ENCODE results near the gene KHDRBS1. TPM values are rescaled to one million over a fixed set of nuclear protein-coding genes. Genes with fewer than 3 reads are reported as not detected.
"Not testable (repeated sequence)": the region's sequence is repeated elsewhere in the genome, so short reads cannot be mapped to it uniquely, and the experiment has no call there.

The KHDRBS1 gene
- total RNA-seq, 1 experiment from 2014 or later: 267 TPM

DNA sequence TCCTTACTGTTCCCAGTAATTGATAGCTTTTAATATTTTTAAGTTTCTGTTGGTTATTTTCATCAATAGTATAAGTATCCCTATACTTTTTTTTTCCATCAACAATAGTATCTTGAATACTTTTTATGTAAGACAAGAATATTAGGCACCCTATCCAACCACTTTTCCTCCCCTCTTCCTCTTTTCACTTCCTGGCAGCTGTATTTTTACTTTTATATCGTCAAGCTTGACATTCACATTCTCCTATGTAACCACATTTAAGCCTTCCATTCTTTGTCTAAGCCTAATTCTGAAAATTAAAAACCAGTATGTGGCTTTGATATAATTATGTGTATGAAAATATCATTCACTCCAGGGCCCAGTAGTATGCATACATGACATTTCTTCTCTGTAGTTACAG, 68.4 kb downstream of the KHDRBS1 start:
- H3K27ac Mint-ChIP-seq: no peak overlapping the region

DNA sequence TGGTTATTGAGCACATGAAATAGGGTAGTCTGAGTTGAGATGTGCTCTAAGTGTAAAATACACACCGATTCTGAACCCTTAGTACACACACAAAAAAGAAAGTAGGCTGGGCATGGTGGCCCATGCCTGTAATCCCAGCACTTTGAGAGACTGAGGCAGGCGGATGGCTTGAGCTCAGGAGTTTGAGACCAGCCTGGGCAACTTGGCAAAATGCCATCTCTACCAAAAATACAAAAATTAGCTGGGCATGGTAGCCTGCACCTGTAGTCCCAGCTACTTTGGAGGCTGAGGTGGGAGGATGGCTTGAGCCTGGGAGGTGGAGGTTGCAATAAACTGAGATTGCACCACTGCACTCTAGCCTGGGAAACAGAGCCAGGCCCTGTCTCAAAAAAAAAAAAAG, 72.7 kb downstream of the KHDRBS1 start:
- H3K27ac Mint-ChIP-seq; H2BK15ac ChIP-seq (ENCODE audit: low read depth, low read length); H3K79me2 ChIP-seq (ENCODE audit: insufficient read depth, low read length); H3K4me3 Mint-ChIP-seq; H3K23me2 ChIP-seq (ENCODE audit: insufficient read length, low read depth, low read length, poor library complexity, severe bottlenecking); H2AK5ac ChIP-seq (ENCODE audit: insufficient read length, low read length); H3K18ac ChIP-seq (ENCODE audit: insufficient read length, low read depth, low read length); H3T11ph ChIP-seq (ENCODE audit: low read length); H3K14ac ChIP-seq (ENCODE audit: insufficient read depth, low read length); H2BK5ac ChIP-seq (ENCODE audit: insufficient read length, low read length); H3K27ac ChIP-seq (ENCODE audit: insufficient read length, low read depth, low read length); H3K56ac ChIP-seq (ENCODE audit: insufficient read length, low read depth, low read length); H4K5ac ChIP-seq (ENCODE audit: insufficient read length, low read depth, low read length); DNase-seq; H3K79me1 ChIP-seq (ENCODE audit: insufficient read depth, low read depth, low read length, poor library complexity, severe bottlenecking); H3K27me3 ChIP-seq (ENCODE audit: insufficient read depth, low read length); H2AFZ ChIP-seq (ENCODE audit: low read length); H3K27me3 Mint-ChIP-seq (ENCODE audit: low read depth); H2BK12ac ChIP-seq (ENCODE audit: insufficient read length, low read depth, low read length); H2BK120ac ChIP-seq (ENCODE audit: low read depth, low read length, poor library complexity, severe bottlenecking); H3K9me3 Mint-ChIP-seq; H3K4me1 ChIP-seq (ENCODE audit: insufficient read depth, low read length); H3K4me1 Mint-ChIP-seq; H3K4me2 ChIP-seq (ENCODE audit: insufficient read depth, insufficient read length, low read length); H4K20me1 ChIP-seq (ENCODE audit: control insufficient read depth, insufficient read depth, insufficient read length); H3K9me3 ChIP-seq (ENCODE audit: control insufficient read depth, low read depth, low read length); H4K91ac ChIP-seq (ENCODE audit: insufficient read length, low read depth, low read length); H2BK20ac ChIP-seq (ENCODE audit: low read depth, low read length, poor library complexity, severe bottlenecking); H3K23ac ChIP-seq (ENCODE audit: insufficient read length, low read depth, low read length); H3K4ac ChIP-seq (ENCODE audit: low read depth, low read length); H3K9ac ChIP-seq (ENCODE audit: extremely low read depth, insufficient read length, low read length); H4K8ac ChIP-seq (replicated peaks; ENCODE audit: insufficient read length, low read depth, low read length): not testable (repeated sequence)
- WGBS (ENCODE audit: extremely low coverage, insufficient read length, low lambda C conversion rate): no CpG with 5 or more reads among the region's 2 CpGs
- peaks cover 17 to 54% (median 48%) of the 10 kb centered on the region in 3 experiments; a peak in 6 of 7 replicates for H3K36me3 Mint-ChIP-seq (ENCODE audit: insufficient read depth in 1 of 3, low read depth in 3 of 3)

More for the DNA sequence above, 68.4 kb downstream of the KHDRBS1 start:
- Histone ChIP-seq H3K27ac (ENCODE audit: insufficient read length, low read depth, low read length) (no peak overlapping the region), H2BK20ac (ENCODE audit: low read depth, low read length, poor library complexity, severe bottlenecking) (no peak overlapping the region), H2BK12ac (ENCODE audit: insufficient read length, low read depth, low read length) (no peak overlapping the region), H2AK5ac (ENCODE audit: insufficient read length, low read length) (no peak overlapping the region), H3K9ac (ENCODE audit: extremely low read depth, insufficient read length, low read length) (no peak overlapping the region), H2BK5ac (ENCODE audit: insufficient read length, low read length) (no peak overlapping the region), H2AFZ (ENCODE audit: low read length) (no peak overlapping the region), H3K23ac (ENCODE audit: insufficient read length, low read depth, low read length) (no peak overlapping the region), H2BK120ac (ENCODE audit: low read depth, low read length, poor library complexity, severe bottlenecking) (no peak overlapping the region), H3K9me3 (ENCODE audit: control insufficient read depth, low read depth, low read length) (no peaks in the 10 kb centered on the region), H2BK15ac (ENCODE audit: low read depth, low read length) (no peak overlapping the region), H3K23me2 (ENCODE audit: insufficient read length, low read depth, low read length, poor library complexity, severe bottlenecking) (no peaks in the 10 kb centered on the region), H3K14ac (ENCODE audit: insufficient read depth, low read length) (no peak overlapping the region), H3T11ph (ENCODE audit: low read length) (no peak overlapping the region), H3K18ac (ENCODE audit: insufficient read length, low read depth, low read length) (no peak overlapping the region), H3K4ac (ENCODE audit: low read depth, low read length) (no peak overlapping the region), H3K79me2 (ENCODE audit: insufficient read depth, low read length) (no peaks in the 10 kb centered on the region), H4K5ac (ENCODE audit: insufficient read length, low read depth, low read length) (no peak overlapping the region), H3K79me1 (ENCODE audit: insufficient read depth, low read depth, low read length, poor library complexity, severe bottlenecking) (no peaks in the 10 kb centered on the region), H4K8ac (replicated peaks; ENCODE audit: insufficient read length, low read depth, low read length) (no peak overlapping the region), H3K4me1 (ENCODE audit: insufficient read depth, low read length) (no peaks in the 10 kb centered on the region), H3K27me3 (ENCODE audit: insufficient read depth, low read length) (no peaks in the 10 kb centered on the region), H3K56ac (ENCODE audit: insufficient read length, low read depth, low read length) (no peak overlapping the region), H4K91ac (ENCODE audit: insufficient read length, low read depth, low read length) (no peak overlapping the region), H3K4me2 (ENCODE audit: insufficient read depth, insufficient read length, low read length) (no peak overlapping the region), H4K20me1 (ENCODE audit: control insufficient read depth, insufficient read depth, insufficient read length) (no peaks in the 10 kb centered on the region)
- Mint-ChIP-seq H3K27me3 (ENCODE audit: low read depth) (no peaks in the 10 kb centered on the region), H3K4me3 (no peak overlapping the region), H3K36me3 (ENCODE audit: insufficient read depth in 1 of 3, low read depth in 3 of 3) (peaks cover 33 to 74% (median 73%) of the 10 kb centered on the region in 3 experiments; a peak in 6 of 7 replicates), H3K9me3 (no peaks in the 10 kb centered on the region; a peak in 1 of 5 replicates), H3K4me1 (0 out of 4 replicates have a peak, but pooled peaks cover 0 to 2% of the 10 kb centered on the region in 2 experiments)
- DNase-seq: no peak
- whole genome bisulfite sequencing (ENCODE audit: extremely low coverage, insufficient read length, low lambda C conversion rate): no CpG with 5 or more reads among the region's 1 CpG
- TF ChIP-seq, protein P1, sequence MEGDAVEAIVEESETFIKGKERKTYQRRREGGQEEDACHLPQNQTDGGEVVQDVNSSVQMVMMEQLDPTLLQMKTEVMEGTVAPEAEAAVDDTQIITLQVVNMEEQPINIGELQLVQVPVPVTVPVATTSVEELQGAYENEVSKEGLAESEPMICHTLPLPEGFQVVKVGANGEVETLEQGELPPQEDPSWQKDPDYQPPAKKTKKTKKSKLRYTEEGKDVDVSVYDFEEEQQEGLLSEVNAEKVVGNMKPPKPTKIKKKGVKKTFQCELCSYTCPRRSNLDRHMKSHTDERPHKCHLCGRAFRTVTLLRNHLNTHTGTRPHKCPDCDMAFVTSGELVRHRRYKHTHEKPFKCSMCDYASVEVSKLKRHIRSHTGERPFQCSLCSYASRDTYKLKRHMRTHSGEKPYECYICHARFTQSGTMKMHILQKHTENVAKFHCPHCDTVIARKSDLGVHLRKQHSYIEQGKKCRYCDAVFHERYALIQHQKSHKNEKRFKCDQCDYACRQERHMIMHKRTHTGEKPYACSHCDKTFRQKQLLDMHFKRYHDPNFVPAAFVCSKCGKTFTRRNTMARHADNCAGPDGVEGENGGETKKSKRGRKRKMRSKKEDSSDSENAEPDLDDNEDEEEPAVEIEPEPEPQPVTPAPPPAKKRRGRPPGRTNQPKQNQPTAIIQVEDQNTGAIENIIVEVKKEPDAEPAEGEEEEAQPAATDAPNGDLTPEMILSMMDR (conservative IDR thresholded peaks at IDR 0.05): no peak

All from H9 (cell line).